Esophagus muscularis mucosa (tissue), 3 donors: ENCODE measurements around the gene SH3BP1.

Experiments
- CTCF ChIP-seq, 3 experiments: fragments of 200-600 bp in 2 of 3; fragments of 450-650 bp in 1 of 3; sonication (generic) in 2 of 3; IDR thresholded peaks; one replicate each; pipeline ENCODE4 v1.5.1; 2017 to 2019; ENCODE audit warnings: antibody characterized with exemption in 3 of 3, mild to moderate bottlenecking in 2 of 3, moderate library complexity in 1 of 3
- POLR2AphosphoS5 ChIP-seq, 2 donors: sonication (generic); formaldehyde crosslinking; IDR thresholded peaks; one replicate each; pipeline ENCODE4 v1.6.1; 2017; ENCODE audit warnings: antibody characterized with exemption in 2 of 2

- TF ChIP-seq CTCF (IDR thresholded peaks at IDR 0.05) (peak; percentile 10 to 44 (median 19)), POLR2AphosphoS5 (IDR thresholded peaks at IDR 0.05) (peak; percentile 88 to 91)
Measured at GRCh38 chr22:37674951-37675929, 35.8 kb downstream of the SH3BP1 start, which contains the start of gene LGALS1.
